NCI-H2029 treated with DMSO at 0.1 percent for 48 hours (cell line): ENCODE results near the gene TMEM117.
"Not testable (repeated sequence)": the region's sequence is repeated elsewhere in the genome, so short reads cannot be mapped to it uniquely, and the experiment has no call there.

Source experiments
- DNase-seq: peaks from one replicate; lab custom pipeline; 2025; lab: John Stamatoyannopoulos, UW

TMEM117 gene

DNA sequence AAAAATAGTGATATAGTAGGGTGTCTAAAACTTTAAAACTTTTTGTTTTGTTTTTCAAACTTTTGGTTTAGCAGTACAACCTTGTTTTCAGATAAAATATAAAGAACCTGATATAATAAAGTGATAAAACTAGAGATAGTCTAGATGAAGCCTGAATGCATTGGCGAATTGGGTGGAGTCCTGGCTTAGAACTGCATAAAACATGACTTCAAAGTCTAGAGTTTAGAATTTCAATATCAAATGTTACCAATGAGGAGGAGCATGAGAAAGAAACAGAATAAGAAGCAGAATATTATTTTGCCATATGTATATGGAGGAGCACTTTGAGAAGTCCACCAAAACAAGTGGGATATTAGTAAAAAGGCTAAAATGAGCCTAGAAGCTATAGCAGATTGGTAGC lies 263.6 kb downstream of the TMEM117 start:
- DNase-seq, result no peak

DNA sequence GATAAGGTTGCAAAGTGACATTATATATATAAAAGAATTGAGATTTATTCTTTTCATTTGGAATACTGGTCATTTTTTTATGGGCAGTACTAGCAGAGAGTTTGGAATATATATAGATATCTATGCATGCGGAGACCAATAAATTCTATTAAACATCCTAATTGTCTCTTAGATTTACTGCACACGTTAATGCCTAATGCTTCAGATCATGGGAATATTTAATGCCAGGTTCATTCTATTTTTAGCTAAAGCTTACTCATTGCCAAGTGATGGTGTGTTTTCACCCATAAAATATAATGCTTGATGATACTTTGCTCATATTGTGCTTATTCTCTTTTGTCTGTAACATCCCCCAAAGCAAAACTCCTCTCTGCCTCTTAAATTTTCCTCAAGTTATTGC lies 264.4 kb downstream of the TMEM117 start:
- DNase-seq, result no peak

- DNase-seq, result no peak
Observed at GRCh38 chr12:44101475-44101874, 265.6 kb downstream of the TMEM117 start.

- no peak for DNase-seq
Observed at GRCh38 chr12:44114906-44115305, 279.0 kb downstream of the TMEM117 start.

DNA sequence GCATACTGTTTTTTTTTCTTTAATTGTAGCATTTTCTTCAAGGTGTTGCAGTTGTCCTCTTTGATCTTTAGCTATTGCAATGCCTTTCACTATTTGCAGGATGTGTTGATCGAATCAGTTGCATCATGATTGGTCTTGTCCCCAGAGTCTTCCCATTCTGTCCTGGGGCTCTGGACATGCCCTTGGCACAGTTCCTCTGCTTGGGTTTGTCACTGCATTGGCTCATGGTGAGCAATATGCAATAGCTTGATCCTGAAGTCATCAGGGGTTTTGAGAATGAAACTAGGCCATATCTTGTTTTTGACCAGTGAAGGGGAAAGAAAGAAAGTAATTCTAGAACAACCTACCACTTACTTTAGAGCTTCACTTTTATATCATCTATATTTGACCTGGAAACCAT lies 281.5 kb downstream of the TMEM117 start:
- DNase-seq, result no peak

- no peak for DNase-seq
Observed at GRCh38 chr12:44118946-44119345, 283.1 kb downstream of the TMEM117 start.

- no peak for DNase-seq
Observed at GRCh38 chr12:44126806-44127205, 290.9 kb downstream of the TMEM117 start.

GRCh38 chr12:44127966-44128710 lies 292.3 kb downstream of the TMEM117 start:
- DNase-seq, result no peak

DNA sequence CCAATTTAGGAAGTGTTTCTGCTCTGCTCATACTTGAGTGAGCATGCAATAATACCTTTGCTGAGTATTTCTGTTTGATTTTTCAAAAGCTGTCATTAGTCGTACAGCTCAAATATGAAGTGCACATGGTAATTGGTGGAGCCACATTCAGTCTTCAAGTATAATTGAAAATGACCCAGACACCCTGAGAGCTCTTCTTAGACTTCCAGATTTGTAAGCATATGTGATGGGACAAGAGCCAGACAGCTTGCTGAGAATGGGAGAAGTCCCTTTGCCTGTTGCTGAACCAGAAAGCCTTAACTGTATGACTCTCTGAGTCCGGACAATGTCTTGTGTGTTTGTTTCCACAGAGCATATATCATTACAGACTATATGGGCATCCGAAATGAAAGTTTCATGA lies 307.3 kb downstream of the TMEM117 start:
- no peak for DNase-seq

DNA sequence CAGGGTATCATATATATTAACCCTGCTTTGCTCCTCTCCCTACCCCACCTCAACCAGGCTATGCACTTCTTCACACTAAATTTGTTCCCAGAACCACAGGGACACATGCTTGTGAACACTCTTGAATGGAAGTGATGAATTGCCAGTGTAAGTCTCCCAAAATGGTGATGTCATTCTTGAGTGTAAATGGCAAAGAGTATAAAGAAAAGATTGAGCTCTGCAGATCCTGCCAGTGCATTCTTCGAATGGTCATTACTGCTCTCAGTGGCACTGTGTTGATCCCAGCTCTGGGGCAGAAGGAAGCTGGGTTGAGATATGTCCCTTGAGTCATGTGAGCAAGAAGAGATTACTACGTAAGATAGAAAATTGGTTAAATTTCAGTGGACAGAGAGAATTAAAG lies 313.1 kb downstream of the TMEM117 start:
- no peak for DNase-seq

DNA sequence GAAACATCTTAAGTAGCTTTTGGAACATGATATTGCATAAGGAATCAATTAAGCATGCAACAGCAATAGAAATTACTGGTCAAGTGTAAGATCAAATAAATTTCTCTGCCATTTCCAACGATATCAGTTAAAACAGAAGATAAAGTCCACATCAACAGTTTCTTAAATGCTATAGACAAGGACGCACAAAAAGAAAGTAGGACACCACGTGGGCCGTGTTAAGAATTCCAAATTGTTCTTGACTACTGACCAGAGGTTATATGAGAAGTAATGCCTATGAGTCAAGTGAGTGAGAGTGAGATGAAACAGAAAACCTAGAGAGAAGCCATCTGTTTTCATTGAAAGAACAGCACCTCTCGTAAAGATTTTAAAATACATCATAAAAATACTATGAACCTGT lies 318.2 kb downstream of the TMEM117 start:
- no peak for DNase-seq

GRCh38 chr12:44155358-44155757 lies 319.5 kb downstream of the TMEM117 start:
- DNase-seq, result no peak

- no peak for DNase-seq
Observed at GRCh38 chr12:44157359-44157758, 321.5 kb downstream of the TMEM117 start.

GRCh38 chr12:44158746-44159145 lies 322.9 kb downstream of the TMEM117 start:
- no peak for DNase-seq

- no peak for DNase-seq
Observed at GRCh38 chr12:44159216-44159615, 323.3 kb downstream of the TMEM117 start.

- no peak for DNase-seq
Observed at GRCh38 chr12:44159862-44160261, 324.0 kb downstream of the TMEM117 start.

DNA sequence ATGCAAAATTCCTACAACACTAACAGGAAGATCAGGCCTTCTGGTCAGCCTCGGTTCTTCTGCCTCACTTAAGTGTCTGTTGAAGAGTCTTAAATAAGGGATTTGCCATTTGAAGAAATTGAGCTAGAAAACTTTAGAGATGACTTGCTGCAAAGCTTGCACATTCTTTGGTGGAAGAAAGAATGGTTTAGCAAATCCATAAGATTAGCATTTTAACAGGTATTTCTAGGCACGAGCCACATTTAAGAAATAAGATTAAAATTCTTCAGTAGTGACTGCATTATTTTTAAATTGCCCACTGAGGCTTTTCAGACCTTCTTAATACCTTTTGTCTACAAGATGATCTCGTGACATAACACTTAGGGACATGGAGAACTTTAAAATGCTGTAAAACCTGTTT lies 327.1 kb downstream of the TMEM117 start:
- DNase-seq, result no peak

GRCh38 chr12:44174053-44174452 lies 338.2 kb downstream of the TMEM117 start:
- no peak for DNase-seq

DNA sequence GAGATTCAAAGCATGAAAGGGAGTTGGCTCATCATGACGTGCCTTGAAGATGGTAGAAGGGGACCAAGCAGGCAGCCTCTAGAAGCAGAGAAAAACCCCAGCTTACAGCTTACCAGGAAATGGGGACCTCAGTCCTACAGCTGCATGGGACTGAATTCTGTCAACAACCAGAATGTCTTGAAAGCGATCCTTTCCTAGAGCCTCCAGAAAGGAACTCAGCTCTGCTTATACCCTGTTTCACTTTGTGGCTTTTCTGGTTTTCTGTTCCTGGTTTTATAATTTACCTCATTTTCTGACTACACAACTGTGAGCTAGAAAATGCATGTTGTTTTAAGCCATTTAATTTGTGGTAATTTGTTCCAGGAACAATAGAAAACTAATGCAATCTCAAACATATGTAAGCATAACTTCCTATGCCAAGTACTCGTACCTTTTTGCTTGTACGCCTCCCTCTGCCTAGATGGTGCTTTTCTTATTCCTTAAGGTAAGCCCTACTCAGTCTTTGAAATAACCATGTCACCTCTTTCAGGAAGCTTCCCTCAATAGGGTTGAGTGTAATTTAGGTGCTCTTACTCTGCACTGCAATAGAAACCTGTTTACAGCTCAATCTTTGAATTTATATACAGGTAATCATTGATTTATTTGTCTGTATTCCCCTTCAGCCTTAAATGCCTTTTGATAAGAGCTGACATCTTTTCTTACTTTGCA lies 348.8 kb downstream of the TMEM117 start:
- DNase-seq, result no peak

GRCh38 chr12:44193281-44193680 lies 357.4 kb downstream of the TMEM117 start:
- DNase-seq, result no peak

- not testable (repeated sequence) for DNase-seq
Observed at GRCh38 chr12:44195719-44196118, 359.8 kb downstream of the TMEM117 start.

DNA sequence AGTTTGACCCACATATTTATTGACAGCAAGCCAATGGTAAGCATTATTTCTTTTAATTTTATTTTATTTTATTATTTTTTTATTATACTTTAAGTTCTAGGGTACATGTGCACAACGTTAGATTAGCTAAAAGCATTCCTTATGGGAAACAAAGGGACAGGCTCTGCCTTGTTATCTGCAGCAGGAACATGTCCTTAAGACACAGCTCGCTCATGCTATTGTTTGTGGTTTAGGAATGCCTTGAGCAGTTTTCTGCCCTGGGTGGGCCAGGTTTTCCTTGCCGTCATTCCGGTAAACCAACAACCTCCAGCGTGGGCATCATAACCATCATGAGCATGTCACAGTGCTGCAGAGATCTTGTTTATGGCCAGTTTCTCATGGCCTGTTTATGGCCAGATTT lies 370.2 kb downstream of the TMEM117 start:
- DNase-seq, result no peak

GRCh38 chr12:44217146-44217883 lies 381.4 kb downstream of the TMEM117 start:
- no peak for DNase-seq
